Stimulated activated CD8-positive, alpha-beta memory T cell treated with anti-CD3 and anti-CD28 coated beads, Interleukin-4, amount 100 ng/mL, for 24 hours (primary cell): ENCODE data around the gene GRAPL.
"Not testable (repeated sequence)": the region's sequence is repeated elsewhere in the genome, so short reads cannot be mapped to it uniquely, and the experiment has no call there.

Source experiments
- DNase-seq: peaks from one replicate; pipeline ENCODE4 v3.0.0-alpha.2; 2020; ENCODE audit warnings: low read depth

Gene GRAPL

GRCh38 chr17:19136605-19137004 lies 9.2 kb downstream of the GRAPL start:
- not testable (repeated sequence) for DNase-seq

GRCh38 chr17:19137959-19138358 lies 10.6 kb downstream of the GRAPL start:
- DNase-seq, result not testable (repeated sequence)

- not testable (repeated sequence) for DNase-seq
These were observed 14.2 kb downstream of the GRAPL start for GRCh38 chr17:19141366-19142155.

- not testable (repeated sequence) for DNase-seq
These were observed 15.0 kb downstream of the GRAPL start for GRCh38 chr17:19142419-19142818.

GRCh38 chr17:19143097-19143777 lies 15.8 kb downstream of the GRAPL start:
- not testable (repeated sequence) for DNase-seq

- not testable (repeated sequence) for DNase-seq
These were observed 17.0 kb downstream of the GRAPL start for GRCh38 chr17:19144373-19144772.

- not testable (repeated sequence) for DNase-seq
These were observed 18.1 kb downstream of the GRAPL start for GRCh38 chr17:19145471-19145870.

- not testable (repeated sequence) for DNase-seq
These were observed 23.6 kb downstream of the GRAPL start for GRCh38 chr17:19150678-19151615.

- DNase-seq, result not testable (repeated sequence)
These were observed 30.2 kb downstream of the GRAPL start for GRCh38 chr17:19157628-19158027.

GRCh38 chr17:19158478-19158877 lies 31.1 kb downstream of the GRAPL start:
- not testable (repeated sequence) for DNase-seq

GRCh38 chr17:19158938-19159337 lies 31.5 kb downstream of the GRAPL start:
- not testable (repeated sequence) for DNase-seq

- DNase-seq, result not testable (repeated sequence)
These were observed 34.1 kb downstream of the GRAPL start for GRCh38 chr17:19161308-19162107.

- not testable (repeated sequence) for DNase-seq
These were observed 35.2 kb downstream of the GRAPL start for GRCh38 chr17:19162384-19163216.

GRCh38 chr17:19174422-19174821 lies 47.0 kb downstream of the GRAPL start:
- not testable (repeated sequence) for DNase-seq

GRCh38 chr17:19175410-19175809 lies 48.0 kb downstream of the GRAPL start:
- not testable (repeated sequence) for DNase-seq

- DNase-seq, result not testable (repeated sequence)
These were observed 53.9 kb downstream of the GRAPL start for GRCh38 chr17:19181040-19181875.

GRCh38 chr17:19187883-19188869 lies 60.8 kb downstream of the GRAPL start:
- DNase-seq, result not testable (repeated sequence)
